ENCODE results near the gene FBXW8.

The FBXW8 gene, protein sequence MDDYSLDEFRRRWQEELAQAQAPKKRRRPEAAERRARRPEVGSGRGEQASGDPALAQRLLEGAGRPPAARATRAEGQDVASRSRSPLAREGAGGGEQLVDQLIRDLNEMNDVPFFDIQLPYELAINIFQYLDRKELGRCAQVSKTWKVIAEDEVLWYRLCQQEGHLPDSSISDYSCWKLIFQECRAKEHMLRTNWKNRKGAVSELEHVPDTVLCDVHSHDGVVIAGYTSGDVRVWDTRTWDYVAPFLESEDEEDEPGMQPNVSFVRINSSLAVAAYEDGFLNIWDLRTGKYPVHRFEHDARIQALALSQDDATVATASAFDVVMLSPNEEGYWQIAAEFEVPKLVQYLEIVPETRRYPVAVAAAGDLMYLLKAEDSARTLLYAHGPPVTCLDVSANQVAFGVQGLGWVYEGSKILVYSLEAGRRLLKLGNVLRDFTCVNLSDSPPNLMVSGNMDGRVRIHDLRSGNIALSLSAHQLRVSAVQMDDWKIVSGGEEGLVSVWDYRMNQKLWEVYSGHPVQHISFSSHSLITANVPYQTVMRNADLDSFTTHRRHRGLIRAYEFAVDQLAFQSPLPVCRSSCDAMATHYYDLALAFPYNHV

DNA sequence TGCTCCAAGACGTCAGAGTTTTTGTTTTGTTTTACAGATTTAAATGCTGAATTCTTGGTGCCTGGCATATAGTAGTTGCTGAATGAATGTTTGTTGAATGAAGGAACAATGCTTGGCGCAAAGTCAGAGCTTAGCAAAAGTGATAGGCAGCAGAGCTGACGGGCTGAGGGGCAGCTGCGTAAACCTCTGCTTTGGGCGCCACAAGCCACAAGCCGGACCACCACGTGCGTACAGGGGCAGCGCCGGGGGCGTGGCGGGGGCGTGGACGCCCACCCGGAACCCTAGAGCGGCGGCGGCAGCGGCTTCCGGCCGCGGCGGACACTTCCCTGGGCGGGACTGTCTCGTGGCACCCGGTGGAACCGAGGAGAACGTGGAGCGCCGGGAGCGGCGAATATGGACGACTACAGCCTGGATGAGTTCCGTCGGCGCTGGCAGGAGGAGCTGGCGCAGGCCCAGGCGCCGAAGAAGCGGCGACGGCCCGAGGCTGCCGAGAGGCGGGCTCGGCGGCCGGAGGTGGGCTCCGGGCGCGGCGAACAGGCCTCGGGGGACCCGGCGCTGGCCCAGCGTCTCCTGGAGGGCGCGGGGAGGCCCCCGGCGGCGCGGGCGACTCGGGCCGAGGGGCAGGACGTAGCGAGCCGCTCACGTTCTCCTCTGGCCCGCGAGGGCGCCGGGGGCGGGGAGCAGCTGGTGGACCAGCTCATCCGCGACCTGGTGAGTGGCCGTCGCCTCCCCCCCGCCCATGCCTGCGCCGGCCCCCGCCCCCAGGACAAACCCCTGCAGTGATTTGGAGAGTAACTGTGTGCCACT is at the start of gene FBXW8:
TSS of gene FBXW8 (plus strand) at position 306 of the 807 bp plus-strand sequence. CDS start at position 394, 88 bp downstream.
- no peak for DNase-seq

GRCh38 chr12:116861320-116861719 is 49.4 kb upstream of the FBXW8 start:
- DNase-seq: no peak

GRCh38 chr12:116862167-116862566 is 48.6 kb upstream of the FBXW8 start:
- no peak for DNase-seq

DNA sequence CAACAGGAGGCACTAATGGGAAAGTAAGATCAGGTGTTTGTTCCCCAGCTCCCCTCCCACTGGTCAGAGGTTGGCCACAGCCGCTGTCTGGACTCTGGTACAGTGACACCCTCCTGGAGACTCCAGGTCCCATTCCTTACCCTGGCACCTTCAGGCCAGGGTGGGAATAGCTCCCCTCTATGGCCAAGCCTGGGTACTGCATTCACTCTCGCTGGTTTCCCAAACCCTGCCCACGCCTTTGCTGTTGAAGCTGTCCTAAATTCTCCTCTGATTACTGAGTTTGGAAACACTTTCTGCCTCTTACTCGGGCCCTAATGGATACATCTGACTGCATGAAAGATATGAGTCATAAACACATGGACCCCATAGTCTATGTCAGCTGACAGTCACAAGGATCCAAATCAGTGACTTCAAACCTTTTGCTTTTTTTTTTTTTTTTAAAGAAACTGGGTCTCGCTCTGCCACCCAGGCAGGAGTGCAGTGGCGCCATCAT is 47.4 kb upstream of the FBXW8 start:
- DNase-seq: no peak

DNA sequence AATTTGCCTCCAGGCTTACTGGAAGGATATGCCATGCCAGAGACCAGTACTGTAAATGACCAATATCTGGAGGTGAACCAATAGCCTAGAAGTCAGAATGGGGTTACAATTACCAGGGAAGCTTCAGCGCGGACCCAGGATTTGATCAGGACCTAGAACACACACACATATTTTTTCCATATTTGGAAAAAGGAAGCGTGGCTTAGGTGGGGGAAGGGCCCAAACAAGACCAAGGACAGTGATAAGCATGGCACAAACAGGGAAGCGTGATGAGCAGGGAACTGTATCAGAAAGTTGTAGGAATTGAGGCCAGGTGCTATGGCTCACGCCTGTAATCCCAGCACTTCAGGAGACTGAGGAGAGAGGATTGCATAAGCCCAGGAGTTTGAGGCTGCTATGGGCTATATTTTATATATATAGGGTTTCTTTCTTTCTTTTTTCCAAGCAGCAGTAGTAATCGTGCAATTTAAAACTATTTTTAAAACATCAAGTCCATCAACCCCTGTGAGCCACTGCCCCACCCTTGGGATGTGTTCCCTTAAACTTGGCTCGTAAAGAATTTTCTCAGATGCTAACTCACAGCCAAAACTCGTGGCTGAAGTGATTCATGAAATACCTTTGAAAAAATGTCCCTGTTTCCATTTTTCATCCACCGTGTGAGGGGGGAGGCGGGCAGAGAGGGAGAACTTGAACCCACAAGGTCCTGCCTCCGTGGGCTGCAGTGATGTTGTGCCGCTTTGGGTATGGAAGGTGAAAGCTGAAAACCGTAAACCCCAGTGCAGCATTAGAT is 46.2 kb upstream of the FBXW8 start:
- no peak for DNase-seq

DNA sequence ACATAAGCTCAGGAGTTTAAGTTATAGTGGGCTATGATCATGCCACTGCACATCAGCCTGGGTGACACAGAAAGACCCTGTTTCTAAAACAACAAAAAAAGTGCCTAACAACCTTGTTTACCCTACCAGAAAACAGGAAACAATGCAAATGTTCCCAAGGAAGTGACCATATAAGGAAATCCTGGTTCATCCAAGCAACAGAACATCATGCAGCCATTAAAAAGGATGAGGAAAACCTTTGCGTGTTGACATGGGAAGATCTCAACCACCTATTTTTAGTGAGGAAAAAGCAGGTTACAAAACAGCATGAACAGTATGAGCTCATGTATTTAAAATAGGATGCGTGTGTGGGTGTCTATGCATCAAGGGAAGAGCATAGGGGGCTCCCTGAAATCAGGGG is 43.2 kb upstream of the FBXW8 start:
- DNase-seq: no peak

- DNase-seq: no peak
Observed at GRCh38 chr12:116870306-116870705, 40.4 kb upstream of the FBXW8 start.

- DNase-seq: no peak
Observed at GRCh38 chr12:116874324-116874995, 36.3 kb upstream of the FBXW8 start.

DNA sequence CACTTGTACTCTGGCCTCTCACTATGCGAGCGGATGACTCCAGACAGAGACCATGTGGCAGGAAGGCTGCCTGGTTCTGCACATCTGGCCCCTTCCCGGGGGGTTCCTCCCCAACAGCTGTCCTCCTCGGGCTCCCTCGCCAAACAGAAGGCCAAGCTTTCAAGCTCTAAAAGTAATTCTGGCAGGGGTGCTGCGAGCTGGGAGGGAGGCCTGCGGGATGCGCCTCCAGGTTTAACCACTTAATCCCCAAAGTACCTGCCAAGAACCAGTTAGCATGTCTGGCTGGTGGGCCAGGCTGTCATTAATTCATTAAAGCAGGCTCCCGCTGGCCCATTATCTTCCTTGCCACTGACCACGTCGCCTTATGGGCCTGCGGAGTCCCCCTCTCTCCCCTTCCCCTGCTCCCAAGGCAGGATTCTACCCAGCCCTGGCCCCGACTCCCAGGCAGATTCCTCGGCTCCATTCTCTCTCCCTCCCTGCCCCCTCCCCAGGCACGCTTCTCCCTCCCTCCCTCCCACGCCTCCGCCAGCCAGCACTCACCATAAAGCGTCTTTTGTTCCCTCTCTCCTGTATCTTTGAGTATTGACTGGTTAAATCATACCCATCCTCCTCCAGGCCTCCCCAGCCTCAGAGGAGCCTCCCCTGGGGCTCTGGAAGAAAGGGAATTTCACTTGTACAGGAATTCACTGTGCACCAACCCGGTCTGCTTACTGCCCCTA is 34.4 kb upstream of the FBXW8 start:
- DNase-seq: no peak

GRCh38 chr12:116878567-116879508 is 31.9 kb upstream of the FBXW8 start:
- DNase-seq: no peak

- no peak for DNase-seq
Observed at GRCh38 chr12:116879509-116880212, 31.1 kb upstream of the FBXW8 start.

GRCh38 chr12:116880213-116880816 is 30.4 kb upstream of the FBXW8 start:
- DNase-seq: no peak

DNA sequence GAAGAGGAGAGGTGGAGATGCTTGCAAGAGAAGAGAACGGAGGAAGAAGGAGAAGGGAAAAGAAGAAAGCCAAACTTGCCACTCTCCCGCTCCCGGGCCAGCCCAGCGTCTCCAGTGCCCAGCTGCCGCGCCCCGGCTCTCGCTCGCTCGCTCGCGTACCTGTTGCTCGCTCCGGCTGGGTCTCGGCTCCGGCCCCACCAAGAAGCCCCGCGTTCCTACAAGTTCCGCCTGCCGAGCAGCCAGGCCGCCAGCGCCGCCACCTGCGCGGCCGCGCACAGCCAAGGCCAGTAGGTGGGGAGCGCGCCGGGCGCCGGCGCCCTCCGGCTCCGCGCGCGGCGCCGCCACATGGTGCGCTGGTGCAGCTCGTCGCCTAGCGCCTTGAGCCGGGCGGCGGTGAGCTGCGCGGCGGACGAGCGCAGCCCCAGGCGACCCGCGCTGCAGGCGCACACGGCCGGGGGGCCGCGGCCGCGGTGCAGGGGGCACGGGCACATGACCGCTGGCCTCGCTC is 29.9 kb upstream of the FBXW8 start:
- no peak for DNase-seq

DNA sequence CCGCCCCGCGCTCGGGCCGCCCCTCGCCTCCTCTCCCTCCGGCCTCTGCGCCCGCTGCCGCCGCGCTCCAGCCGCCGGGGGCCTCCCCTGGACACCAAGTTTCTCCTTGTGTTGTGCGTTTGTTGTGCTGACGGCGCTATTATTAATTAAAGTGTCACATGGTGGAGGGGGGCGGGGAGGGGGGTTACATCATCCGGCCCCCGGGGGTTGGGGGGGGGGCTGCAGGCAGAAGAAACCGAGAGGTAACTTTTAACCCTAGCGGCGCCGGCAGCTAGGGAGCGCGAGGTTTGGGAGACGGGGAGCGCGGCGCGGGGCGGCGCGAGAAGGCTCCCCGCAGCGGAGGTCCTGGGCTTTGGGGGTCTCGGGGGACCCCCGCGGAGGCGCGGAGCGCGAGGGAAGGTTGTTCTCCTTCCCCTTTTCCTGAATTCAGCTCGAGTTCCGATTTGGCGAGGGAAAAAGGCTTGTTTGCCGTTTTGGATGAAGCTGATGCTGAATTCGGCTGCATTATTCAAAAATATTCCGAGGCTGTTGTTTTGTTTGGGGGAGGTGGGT is 29.3 kb upstream of the FBXW8 start, which contains the start of gene HRK:
TSS of gene HRK (minus strand) at position 117 of the 552 bp plus-strand sequence. CDS start 134 bp downstream, outside the sequence.
- DNase-seq: no peak

DNA sequence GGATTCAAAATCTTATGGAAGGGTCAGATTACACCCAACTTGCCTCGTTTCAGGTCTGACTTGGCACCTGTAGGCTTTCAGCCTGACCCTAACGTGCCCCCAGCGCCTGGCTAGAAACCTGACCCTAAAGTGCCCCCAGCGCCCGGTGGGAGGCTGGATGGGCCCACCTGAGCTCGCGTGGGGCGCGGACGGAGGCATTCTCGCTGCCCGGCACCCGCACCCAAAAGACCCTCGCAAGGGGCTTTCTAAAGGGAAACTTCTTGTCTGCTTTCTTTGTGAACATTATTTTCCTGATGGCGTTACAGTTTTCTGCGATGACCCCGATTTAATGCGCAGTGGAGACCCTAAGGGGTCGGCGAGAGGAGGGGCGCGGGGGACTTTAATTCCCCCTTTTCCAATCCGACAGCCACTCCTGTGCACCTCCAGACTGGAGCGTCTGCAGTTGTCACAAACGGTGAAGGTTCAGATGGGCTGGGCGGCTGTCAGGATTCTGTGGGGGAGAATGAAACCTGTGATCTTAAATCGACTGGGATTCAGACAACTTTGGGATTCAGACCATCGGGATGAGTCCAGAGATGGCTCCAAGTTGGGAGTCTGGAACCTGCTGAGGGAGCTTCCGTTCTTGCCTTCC is 28.8 kb upstream of the FBXW8 start:
- DNase-seq: no peak

- no peak for DNase-seq
Observed at GRCh38 chr12:116882742-116883141, 28.0 kb upstream of the FBXW8 start.

GRCh38 chr12:116884871-116885270 is 25.9 kb upstream of the FBXW8 start:
- no peak for DNase-seq

DNA sequence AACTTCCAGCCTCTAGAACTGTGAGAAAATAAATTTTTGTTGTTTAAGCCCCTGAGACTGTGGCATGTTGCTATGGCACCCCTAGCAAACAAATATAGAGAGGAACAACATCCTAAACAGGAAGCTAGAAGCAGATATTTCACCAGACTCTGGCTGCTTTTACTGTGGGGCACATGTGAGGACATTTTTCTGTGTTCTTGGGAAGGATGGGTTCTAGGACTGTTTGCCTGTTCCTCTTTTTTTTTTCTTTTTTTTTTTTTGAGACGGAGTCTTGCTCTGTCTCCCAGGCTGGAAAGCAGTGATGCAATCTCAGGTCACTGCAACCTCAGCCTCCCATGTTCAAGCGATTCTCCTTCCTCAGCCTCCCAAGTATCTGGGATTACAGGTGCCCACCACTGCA is 25.3 kb upstream of the FBXW8 start:
- no peak for DNase-seq
